Raji (cell line): ENCODE data around the gene PUSL1.

ENCODE experiments used
- POLR2A ChIP-seq: IDR thresholded peaks from 2 replicates; pipeline ENCODE4 v1.6.1; 2011; ENCODE audit warnings: low read depth, low read length, control low read depth; ENCODE audit not compliant: insufficient read depth

Gene PUSL1

DNA sequence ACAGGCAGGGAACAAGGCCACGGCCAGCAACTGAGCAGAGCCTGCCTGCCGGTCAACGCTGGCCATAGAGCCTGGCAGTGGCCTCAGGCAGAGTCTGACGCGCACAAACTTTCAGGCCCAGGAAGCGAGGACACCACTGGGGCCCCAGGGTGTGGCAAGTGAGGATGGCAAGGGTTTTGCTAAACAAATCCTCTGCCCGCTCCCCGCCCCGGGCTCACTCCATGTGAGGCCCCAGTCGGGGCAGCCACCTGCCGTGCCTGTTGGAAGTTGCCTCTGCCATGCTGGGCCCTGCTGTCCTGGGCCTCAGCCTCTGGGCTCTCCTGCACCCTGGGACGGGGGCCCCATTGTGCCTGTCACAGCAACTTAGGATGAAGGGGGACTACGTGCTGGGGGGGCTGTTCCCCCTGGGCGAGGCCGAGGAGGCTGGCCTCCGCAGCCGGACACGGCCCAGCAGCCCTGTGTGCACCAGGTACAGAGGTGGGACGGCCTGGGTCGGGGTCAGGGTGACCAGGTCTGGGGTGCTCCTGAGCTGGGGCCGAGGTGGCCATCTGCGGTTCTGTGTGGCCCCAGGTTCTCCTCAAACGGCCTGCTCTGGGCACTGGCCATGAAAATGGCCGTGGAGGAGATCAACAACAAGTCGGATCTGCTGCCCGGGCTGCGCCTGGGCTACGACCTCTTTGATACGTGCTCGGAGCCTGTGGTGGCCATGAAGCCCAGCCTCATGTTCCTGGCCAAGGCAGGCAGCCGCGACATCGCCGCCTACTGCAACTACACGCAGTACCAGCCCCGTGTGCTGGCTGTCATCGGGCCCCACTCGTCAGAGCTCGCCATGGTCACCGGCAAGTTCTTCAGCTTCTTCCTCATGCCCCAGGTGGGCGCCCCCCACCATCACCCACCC is 22.9 kb downstream of the PUSL1 start, which contains the start of gene TAS1R3:
TAS1R3 (plus strand) TSS at position 213 of the 898 bp plus-strand sequence; CDS start at position 279, 66 bp downstream.
- TF ChIP-seq POLR2A = no peak

DNA sequence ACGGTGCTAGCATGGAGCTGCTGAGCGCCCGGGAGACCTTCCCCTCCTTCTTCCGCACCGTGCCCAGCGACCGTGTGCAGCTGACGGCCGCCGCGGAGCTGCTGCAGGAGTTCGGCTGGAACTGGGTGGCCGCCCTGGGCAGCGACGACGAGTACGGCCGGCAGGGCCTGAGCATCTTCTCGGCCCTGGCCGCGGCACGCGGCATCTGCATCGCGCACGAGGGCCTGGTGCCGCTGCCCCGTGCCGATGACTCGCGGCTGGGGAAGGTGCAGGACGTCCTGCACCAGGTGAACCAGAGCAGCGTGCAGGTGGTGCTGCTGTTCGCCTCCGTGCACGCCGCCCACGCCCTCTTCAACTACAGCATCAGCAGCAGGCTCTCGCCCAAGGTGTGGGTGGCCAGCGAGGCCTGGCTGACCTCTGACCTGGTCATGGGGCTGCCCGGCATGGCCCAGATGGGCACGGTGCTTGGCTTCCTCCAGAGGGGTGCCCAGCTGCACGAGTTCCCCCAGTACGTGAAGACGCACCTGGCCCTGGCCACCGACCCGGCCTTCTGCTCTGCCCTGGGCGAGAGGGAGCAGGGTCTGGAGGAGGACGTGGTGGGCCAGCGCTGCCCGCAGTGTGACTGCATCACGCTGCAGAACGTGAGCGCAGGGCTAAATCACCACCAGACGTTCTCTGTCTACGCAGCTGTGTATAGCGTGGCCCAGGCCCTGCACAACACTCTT is 23.8 kb downstream of the PUSL1 start:
- no peak for TF ChIP-seq POLR2A

DNA sequence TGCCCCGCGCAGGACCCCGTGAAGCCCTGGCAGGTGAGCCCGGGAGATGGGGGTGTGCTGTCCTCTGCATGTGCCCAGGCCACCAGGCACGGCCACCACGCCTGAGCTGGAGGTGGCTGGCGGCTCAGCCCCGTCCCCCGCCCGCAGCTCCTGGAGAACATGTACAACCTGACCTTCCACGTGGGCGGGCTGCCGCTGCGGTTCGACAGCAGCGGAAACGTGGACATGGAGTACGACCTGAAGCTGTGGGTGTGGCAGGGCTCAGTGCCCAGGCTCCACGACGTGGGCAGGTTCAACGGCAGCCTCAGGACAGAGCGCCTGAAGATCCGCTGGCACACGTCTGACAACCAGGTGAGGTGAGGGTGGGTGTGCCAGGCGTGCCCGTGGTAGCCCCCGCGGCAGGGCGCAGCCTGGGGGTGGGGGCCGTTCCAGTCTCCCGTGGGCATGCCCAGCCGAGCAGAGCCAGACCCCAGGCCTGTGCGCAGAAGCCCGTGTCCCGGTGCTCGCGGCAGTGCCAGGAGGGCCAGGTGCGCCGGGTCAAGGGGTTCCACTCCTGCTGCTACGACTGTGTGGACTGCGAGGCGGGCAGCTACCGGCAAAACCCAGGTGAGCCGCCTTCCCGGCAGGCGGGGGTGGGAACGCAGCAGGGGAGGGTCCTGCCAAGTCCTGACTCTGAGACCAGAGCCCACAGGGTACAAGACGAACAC is 24.5 kb downstream of the PUSL1 start:
- no peak for TF ChIP-seq POLR2A

GRCh38 chr1:1333551-1334241 is 25.3 kb downstream of the PUSL1 start:
- no peak for TF ChIP-seq POLR2A

DNA sequence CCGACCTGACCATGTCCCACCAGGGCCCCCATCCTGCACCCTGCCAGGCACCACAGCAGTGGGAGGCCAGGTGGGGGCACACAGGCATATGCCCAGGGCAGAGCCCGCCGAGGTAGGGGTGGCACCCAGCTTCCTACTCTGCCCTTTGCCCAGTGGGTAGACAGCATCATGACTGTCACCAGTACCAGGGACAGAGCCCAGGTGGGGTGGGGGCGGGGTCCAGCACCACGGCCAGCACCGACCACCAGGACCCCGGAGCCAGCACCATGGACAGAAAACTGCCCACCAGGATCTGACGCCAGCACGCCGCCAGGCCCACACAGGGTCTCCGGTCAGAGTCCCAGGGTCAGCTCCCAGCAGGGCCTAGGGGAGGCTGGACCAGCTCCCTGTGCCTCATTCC is 26.4 kb downstream of the PUSL1 start:
- TF ChIP-seq POLR2A = no peak

DNA sequence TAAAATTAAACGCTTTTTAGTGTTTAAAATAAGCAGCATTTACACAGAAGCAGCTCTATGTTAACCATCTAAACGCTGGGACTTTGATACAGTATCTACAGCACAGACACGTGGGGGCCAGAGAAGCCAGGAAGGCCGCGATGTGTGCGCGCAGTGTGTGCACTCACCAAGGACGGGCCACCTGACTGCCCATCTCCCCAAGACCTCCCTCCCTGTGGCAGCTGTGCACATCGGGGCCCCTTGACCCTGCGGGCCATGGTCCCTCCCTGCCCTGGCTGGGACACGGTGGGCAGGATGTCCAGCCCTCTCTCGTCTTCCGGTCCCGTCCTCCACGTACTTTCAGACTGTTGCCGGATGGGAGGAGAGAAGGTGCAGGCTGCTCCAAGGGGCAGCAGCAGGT is 26.9 kb downstream of the PUSL1 start:
- TF ChIP-seq POLR2A = no peak

GRCh38 chr1:1335792-1336248 is 27.4 kb downstream of the PUSL1 start:
- no peak for TF ChIP-seq POLR2A

DNA sequence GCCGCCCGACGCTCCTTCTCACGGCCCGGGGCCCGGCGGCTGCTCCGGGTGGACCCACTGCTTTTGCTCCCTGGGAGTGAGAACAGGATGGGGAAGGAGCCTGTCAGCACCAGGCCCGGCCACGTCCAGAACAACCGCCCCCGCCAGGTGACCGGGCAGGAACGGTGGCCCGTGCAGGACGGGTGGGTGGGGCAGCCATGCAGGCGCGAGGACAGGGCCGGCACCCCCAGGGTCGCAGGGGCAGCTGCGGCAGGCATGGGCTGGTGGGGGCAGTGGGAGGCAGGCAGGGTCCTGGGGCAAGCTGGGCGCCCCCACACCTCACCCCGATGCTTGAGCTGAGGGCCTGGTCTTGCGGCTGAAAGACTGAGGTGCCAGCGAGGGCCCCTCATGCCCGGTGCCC is 28.0 kb downstream of the PUSL1 start:
- no peak for TF ChIP-seq POLR2A

DNA sequence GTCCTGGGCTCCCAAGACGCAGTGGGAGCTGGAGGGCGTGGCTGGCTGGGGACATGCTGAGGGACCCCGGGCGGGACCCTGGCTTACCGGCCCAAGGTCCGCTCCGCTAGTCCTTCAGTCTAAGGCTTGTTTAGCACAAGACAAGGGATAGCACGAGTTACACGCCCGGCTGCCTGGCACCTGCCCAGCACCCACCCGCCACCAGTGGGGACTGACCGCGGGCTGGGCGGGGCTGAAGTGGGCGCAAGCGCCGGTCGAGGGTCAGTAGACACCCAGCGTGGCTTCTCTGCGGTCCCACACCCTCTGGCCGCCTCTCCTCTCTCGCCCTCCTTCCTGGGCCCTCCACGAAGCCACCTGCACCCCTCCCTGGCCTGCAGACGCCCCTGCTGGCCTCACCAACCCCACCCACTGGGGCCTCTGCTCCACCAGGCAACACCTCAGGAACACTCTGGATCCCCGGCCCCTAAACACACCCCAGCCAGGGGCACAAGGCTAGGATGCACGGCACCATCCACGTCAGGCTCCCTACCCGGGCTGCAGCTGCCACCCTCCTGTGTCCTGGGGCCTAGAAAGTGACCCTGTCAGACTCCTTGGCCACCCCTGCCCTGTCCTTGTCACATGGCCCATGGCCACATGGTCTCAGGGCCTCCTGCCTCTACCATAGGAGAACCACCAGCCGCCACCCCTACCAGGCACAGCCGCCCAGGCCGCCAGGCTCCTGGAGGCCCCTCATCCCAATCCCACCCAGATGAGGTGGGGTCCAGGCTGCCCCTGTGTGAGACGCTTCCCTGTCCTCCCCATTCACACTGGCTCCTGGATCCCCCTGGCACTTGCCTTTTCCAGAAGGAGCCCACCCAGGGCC is 28.8 kb downstream of the PUSL1 start:
- no peak for TF ChIP-seq POLR2A

DNA sequence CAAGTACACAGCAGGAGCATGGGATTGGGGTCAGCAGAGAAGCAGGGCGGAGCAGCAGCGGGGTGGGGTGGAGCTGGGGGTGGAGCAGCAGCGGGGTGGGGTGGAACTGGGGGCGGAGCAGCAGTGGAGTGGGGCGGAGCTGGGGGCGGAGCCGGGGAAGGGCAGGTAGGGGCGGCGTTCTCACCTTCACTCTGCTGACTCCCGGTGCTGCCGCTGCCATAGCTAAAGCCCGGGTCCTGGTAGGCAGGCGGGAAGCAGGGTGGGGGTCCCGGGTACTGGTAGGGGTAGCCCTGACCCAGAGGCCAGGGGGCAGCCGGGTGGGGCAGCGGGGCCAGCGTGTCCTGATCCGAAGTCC is 29.4 kb downstream of the PUSL1 start:
- TF ChIP-seq POLR2A = no peak

- TF ChIP-seq POLR2A = no peak
Observed at GRCh38 chr1:1338278-1338677, 29.9 kb downstream of the PUSL1 start.

- TF ChIP-seq POLR2A = no peak
Observed at GRCh38 chr1:1340185-1340584, 31.8 kb downstream of the PUSL1 start.

- TF ChIP-seq POLR2A = no peak
Observed at GRCh38 chr1:1340791-1341548, 32.6 kb downstream of the PUSL1 start.

DNA sequence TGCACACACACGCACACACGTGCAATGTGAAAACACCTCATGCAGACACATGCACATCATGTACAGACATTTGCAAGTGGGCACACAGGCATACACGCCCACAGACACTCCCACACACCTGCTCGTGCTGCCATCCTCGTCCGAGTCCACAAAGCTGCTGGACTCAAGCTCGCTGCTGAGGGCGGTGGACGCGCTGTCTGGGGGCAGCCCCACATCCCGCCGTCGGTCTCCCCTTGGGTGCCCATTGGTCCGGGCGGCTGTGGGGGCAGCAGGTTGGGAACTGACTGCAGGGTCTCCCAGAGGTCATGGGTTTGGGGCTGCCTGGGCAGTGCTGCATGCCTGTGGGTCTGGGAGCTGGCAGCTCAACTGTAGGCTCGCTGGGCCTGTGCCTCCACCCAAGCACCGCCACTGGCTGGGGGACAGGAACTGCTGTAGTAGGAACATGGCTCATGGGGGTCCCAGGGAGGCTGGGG is 33.2 kb downstream of the PUSL1 start:
- TF ChIP-seq POLR2A = no peak
